ENCODE results near the gene CGN.

Gene CGN

GRCh38 chr1:151526735-151527525 lies 15.7 kb downstream of the CGN start:
- DNase-seq: peak; percentile 17

GRCh38 chr1:151529211-151529702 lies 18.1 kb downstream of the CGN start:
- DNase-seq: peak; percentile 50

GRCh38 chr1:151529781-151530180 lies 18.6 kb downstream of the CGN start:
- DNase-seq: no peak

GRCh38 chr1:151530461-151530860 lies 19.3 kb downstream of the CGN start:
- no peak for DNase-seq

GRCh38 chr1:151533870-151534269 lies 22.7 kb downstream of the CGN start:
- DNase-seq: peak; percentile 48

- DNase-seq: peak; percentile 92
Measured at GRCh38 chr1:151534662-151535278, 23.6 kb downstream of the CGN start.

GRCh38 chr1:151535326-151536271 lies 24.4 kb downstream of the CGN start:
- no peak for DNase-seq

- DNase-seq: peak; percentile 43
Measured at GRCh38 chr1:151536499-151536898, 25.3 kb downstream of the CGN start.

GRCh38 chr1:151537112-151537511 lies 25.9 kb downstream of the CGN start:
- DNase-seq: peak; percentile 31

GRCh38 chr1:151539321-151540020 lies 28.3 kb downstream of the CGN start:
- DNase-seq: peak; percentile 75

- DNase-seq: peak; percentile 98
Measured at GRCh38 chr1:151540021-151540981, 29.1 kb downstream of the CGN start, which contains the start of gene TUFT1. TSS of gene TUFT1 (plus strand) at chr1:151540309. CDS start at chr1:151540367, 58 bp downstream.

GRCh38 chr1:151540982-151541377 lies 29.8 kb downstream of the CGN start:
- no peak for DNase-seq

- DNase-seq: peak; percentile 12
Measured at GRCh38 chr1:151541752-151542151, 30.6 kb downstream of the CGN start.

GRCh38 chr1:151542710-151543129 lies 31.5 kb downstream of the CGN start:
- peak; percentile 54 for DNase-seq

GRCh38 chr1:151545542-151545941 lies 34.4 kb downstream of the CGN start:
- DNase-seq: no peak

- no peak for DNase-seq
Measured at GRCh38 chr1:151546011-151546925, 35.1 kb downstream of the CGN start.

GRCh38 chr1:151547119-151547899 lies 36.1 kb downstream of the CGN start:
- DNase-seq: peak; percentile 49

GRCh38 chr1:151547900-151548230 lies 36.7 kb downstream of the CGN start:
- DNase-seq: peak; percentile 38

GRCh38 chr1:151549199-151549598 lies 38.0 kb downstream of the CGN start:
- peak; percentile 4 for DNase-seq

Measured in activated effector memory CD4-positive, alpha-beta T cell treated with anti-CD3 and anti-CD28 coated beads, Interleukin-2, amount 50 U/mL, for 16 hours (primary cell).